ENCODE results near the gene CMTM7.

The CMTM7 gene

GRCh38 chr3:32423956-32424557 lies 32.4 kb downstream of the CMTM7 start:
- Histone ChIP-seq H3K27me3 (ENCODE audit: control insufficient read depth in 2 of 2, insufficient read depth in 2 of 2, low read length in 2 of 2) (no peaks in the 10 kb centered on the region), H3K4me1 (ENCODE audit: control insufficient read depth in 2 of 2, insufficient read depth in 2 of 2, low read length in 2 of 2) (peaks cover 34 to 37% of the 10 kb centered on the region in 2 donors), H3K9ac (ENCODE audit: low read depth in 1 of 2, low read length in 2 of 2) (no peak overlapping the region), H3K9me3 (ENCODE audit: control insufficient read depth in 2 of 2, low read length in 2 of 2) (no peaks in the 10 kb centered on the region), H3K4me3 (ENCODE audit: low read length in 2 of 2) (no peak overlapping the region), H3K27ac (ENCODE audit: low read depth in 2 of 2, low read length in 2 of 2) (peak overlapping the region in 1 of 2 donors; percentile 77), H3K36me3 (ENCODE audit: control insufficient read depth in 2 of 2, insufficient read depth in 2 of 2, low read length in 2 of 2) (no peaks in the 10 kb centered on the region)

- Histone ChIP-seq H3K27ac (ENCODE audit: low read depth in 2 of 2, low read length in 2 of 2) (peak overlapping the region in 1 of 2 donors; percentile 77), H3K27me3 (ENCODE audit: control insufficient read depth in 2 of 2, insufficient read depth in 2 of 2, low read length in 2 of 2) (no peaks in the 10 kb centered on the region), H3K9me3 (ENCODE audit: control insufficient read depth in 2 of 2, low read length in 2 of 2) (no peaks in the 10 kb centered on the region), H3K4me3 (ENCODE audit: low read length in 2 of 2) (no peak overlapping the region), H3K4me1 (ENCODE audit: control insufficient read depth in 2 of 2, insufficient read depth in 2 of 2, low read length in 2 of 2) (peaks cover 34 to 37% of the 10 kb centered on the region in 2 donors), H3K9ac (ENCODE audit: low read depth in 1 of 2, low read length in 2 of 2) (no peak overlapping the region), H3K36me3 (ENCODE audit: control insufficient read depth in 2 of 2, insufficient read depth in 2 of 2, low read length in 2 of 2) (no peaks in the 10 kb centered on the region)
These were observed 33.1 kb downstream of the CMTM7 start for GRCh38 chr3:32424581-32425250.

DNA sequence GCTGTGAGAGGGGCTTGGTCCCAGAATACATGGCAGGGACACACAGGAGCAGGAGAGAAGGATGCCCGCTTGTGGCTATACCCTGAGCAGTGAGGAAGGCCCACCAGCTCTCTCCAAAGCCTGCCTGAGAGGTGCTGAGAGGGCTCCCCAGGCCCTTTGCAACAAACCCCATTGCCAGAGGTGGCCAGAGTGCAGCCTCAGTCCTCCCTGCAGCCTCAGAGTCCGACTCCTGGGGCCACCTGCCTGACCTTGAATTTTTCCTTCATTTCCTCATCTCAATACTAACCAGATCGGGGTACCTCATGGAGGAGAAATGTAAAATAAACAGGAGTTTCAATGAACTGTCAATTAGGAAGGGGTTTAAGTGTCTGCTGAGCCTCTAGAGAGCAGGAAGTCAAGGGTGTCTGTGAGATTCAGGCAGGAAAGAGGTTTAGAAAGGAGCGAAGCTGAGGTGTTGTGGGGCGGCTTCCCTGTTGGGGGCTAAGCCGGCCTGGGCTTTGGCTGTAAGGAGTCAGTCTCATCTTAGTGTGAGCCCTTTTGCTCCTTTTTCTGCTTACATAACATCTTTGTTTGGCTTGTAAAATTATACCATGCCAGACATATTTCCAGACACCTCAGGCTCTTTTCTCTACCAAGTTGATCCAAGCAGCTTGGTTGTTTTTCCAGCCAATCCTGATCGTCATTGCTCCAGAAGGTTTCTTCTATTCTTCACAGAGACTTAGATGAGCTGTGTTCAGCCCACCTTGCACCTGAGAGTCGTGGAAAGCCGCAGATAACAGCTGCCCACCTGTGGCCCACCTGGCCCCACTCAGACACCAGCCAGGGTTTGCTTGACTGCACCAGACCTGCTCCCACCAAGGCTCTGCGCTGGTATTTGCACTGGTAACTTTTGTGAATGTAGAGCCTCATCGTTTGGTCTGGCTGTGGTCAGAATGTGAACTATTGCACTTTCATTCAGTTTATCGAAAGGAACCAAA lies 36.7 kb downstream of the CMTM7 start:
- Histone ChIP-seq H3K4me1 (ENCODE audit: control insufficient read depth in 2 of 2, insufficient read depth in 2 of 2, low read length in 2 of 2) (peaks cover 0 to 17% of the 10 kb centered on the region in 2 donors), H3K36me3 (ENCODE audit: control insufficient read depth in 2 of 2, insufficient read depth in 2 of 2, low read length in 2 of 2) (no peaks in the 10 kb centered on the region), H3K9ac (ENCODE audit: low read depth in 1 of 2, low read length in 2 of 2) (no peak overlapping the region), H3K4me3 (ENCODE audit: low read length in 2 of 2) (no peak overlapping the region), H3K9me3 (ENCODE audit: control insufficient read depth in 2 of 2, low read length in 2 of 2) (no peaks in the 10 kb centered on the region), H3K27ac (ENCODE audit: low read depth in 2 of 2, low read length in 2 of 2) (peak overlapping the region in 1 of 2 donors; percentile 69), H3K27me3 (ENCODE audit: control insufficient read depth in 2 of 2, insufficient read depth in 2 of 2, low read length in 2 of 2) (no peaks in the 10 kb centered on the region)

DNA sequence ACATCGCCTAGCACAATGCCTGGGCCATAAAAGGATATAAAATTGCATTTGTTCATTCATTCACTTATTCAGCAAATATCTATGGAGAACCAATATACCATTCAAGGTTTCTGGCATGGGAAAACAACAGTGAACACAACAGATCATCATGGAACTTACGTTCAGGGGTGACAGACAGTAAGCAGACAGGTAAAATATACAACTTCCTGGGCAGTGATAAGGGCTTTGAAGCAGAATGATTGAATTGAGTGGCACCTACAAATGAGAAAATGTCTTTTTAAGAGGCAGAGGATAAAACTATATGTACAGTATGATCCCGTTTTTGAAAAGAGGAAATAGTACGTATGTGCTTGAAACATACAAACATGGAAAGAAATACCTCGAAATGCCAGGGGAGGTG lies 39.2 kb downstream of the CMTM7 start:
- Histone ChIP-seq H3K9ac (ENCODE audit: low read depth in 1 of 2, low read length in 2 of 2) (no peak overlapping the region), H3K4me3 (ENCODE audit: low read length in 2 of 2) (no peak overlapping the region), H3K27ac (ENCODE audit: low read depth in 2 of 2, low read length in 2 of 2) (no peak overlapping the region), H3K36me3 (ENCODE audit: control insufficient read depth in 2 of 2, insufficient read depth in 2 of 2, low read length in 2 of 2) (no peaks in the 10 kb centered on the region), H3K27me3 (ENCODE audit: control insufficient read depth in 2 of 2, insufficient read depth in 2 of 2, low read length in 2 of 2) (no peaks in the 10 kb centered on the region), H3K4me1 (ENCODE audit: control insufficient read depth in 2 of 2, insufficient read depth in 2 of 2, low read length in 2 of 2) (peaks cover 0 to 13% of the 10 kb centered on the region in 2 donors), H3K9me3 (ENCODE audit: control insufficient read depth in 2 of 2, low read length in 2 of 2) (no peaks in the 10 kb centered on the region)

DNA sequence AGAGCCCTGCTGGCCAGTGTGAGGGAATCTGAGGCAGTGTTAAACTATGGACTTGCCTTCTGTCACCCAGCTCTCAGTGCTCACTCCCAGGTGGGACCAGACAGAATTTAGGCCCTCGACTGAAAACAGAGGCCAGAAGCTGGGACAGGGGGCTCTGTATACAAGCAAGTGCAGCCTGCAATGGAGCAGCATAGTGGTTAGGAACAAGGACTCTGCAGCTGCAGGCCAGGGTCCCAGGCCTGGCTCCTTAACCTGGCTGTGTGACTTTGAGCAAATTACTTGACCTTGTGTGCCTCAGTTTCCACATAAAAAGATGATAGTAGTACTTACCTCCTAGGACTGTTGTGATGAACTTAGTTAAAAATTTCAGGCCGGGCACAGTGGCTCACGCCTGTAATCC lies 39.8 kb downstream of the CMTM7 start:
- H3K4me3 ChIP-seq (ENCODE audit: low read length in 2 of 2), result no peak overlapping the region
- H3K27me3 ChIP-seq (ENCODE audit: control insufficient read depth in 2 of 2, insufficient read depth in 2 of 2, low read length in 2 of 2), result no peaks in the 10 kb centered on the region
- H3K27ac ChIP-seq (ENCODE audit: low read depth in 2 of 2, low read length in 2 of 2), result no peak overlapping the region
- no peaks in the 10 kb centered on the region for H3K36me3 ChIP-seq (ENCODE audit: control insufficient read depth in 2 of 2, insufficient read depth in 2 of 2, low read length in 2 of 2)
- no peaks in the 10 kb centered on the region for H3K9me3 ChIP-seq (ENCODE audit: control insufficient read depth in 2 of 2, low read length in 2 of 2)
- H3K4me1 ChIP-seq (ENCODE audit: control insufficient read depth in 2 of 2, insufficient read depth in 2 of 2, low read length in 2 of 2), result peaks cover 0 to 13% of the 10 kb centered on the region in 2 donors
- H3K9ac ChIP-seq (ENCODE audit: low read depth in 1 of 2, low read length in 2 of 2), result no peak overlapping the region

GRCh38 chr3:32432045-32432710 lies 40.5 kb downstream of the CMTM7 start:
- H3K9ac ChIP-seq (ENCODE audit: low read depth in 1 of 2, low read length in 2 of 2), result peak overlapping the region in 1 of 2 donors; percentile 42
- no peak overlapping the region for H3K4me3 ChIP-seq (ENCODE audit: low read length in 2 of 2)
- H3K27me3 ChIP-seq (ENCODE audit: control insufficient read depth in 2 of 2, insufficient read depth in 2 of 2, low read length in 2 of 2), result no peaks in the 10 kb centered on the region
- H3K9me3 ChIP-seq (ENCODE audit: control insufficient read depth in 2 of 2, low read length in 2 of 2), result no peaks in the 10 kb centered on the region
- peak overlapping the region; percentile 38 to 71 for H3K27ac ChIP-seq (ENCODE audit: low read depth in 2 of 2, low read length in 2 of 2)
- peaks cover 0 to 13% of the 10 kb centered on the region in 2 donors for H3K4me1 ChIP-seq (ENCODE audit: control insufficient read depth in 2 of 2, insufficient read depth in 2 of 2, low read length in 2 of 2)
- H3K36me3 ChIP-seq (ENCODE audit: control insufficient read depth in 2 of 2, insufficient read depth in 2 of 2, low read length in 2 of 2), result no peaks in the 10 kb centered on the region

- Histone ChIP-seq H3K4me3 (ENCODE audit: low read length in 2 of 2) (no peak overlapping the region), H3K9ac (ENCODE audit: low read depth in 1 of 2, low read length in 2 of 2) (peak overlapping the region in 1 of 2 donors; percentile 42), H3K9me3 (ENCODE audit: control insufficient read depth in 2 of 2, low read length in 2 of 2) (no peaks in the 10 kb centered on the region), H3K4me1 (ENCODE audit: control insufficient read depth in 2 of 2, insufficient read depth in 2 of 2, low read length in 2 of 2) (peaks cover 0 to 13% of the 10 kb centered on the region in 2 donors), H3K27me3 (ENCODE audit: control insufficient read depth in 2 of 2, insufficient read depth in 2 of 2, low read length in 2 of 2) (no peaks in the 10 kb centered on the region), H3K36me3 (ENCODE audit: control insufficient read depth in 2 of 2, insufficient read depth in 2 of 2, low read length in 2 of 2) (no peaks in the 10 kb centered on the region), H3K27ac (ENCODE audit: low read depth in 2 of 2, low read length in 2 of 2) (peak overlapping the region; percentile 42 to 71)
These were observed 41.3 kb downstream of the CMTM7 start for GRCh38 chr3:32432711-32433530.

GRCh38 chr3:32434206-32434605 lies 42.6 kb downstream of the CMTM7 start:
- no peaks in the 10 kb centered on the region for H3K9me3 ChIP-seq (ENCODE audit: control insufficient read depth in 2 of 2, low read length in 2 of 2)
- H3K4me3 ChIP-seq (ENCODE audit: low read length in 2 of 2), result no peak overlapping the region
- no peaks in the 10 kb centered on the region for H3K36me3 ChIP-seq (ENCODE audit: control insufficient read depth in 2 of 2, insufficient read depth in 2 of 2, low read length in 2 of 2)
- H3K9ac ChIP-seq (ENCODE audit: low read depth in 1 of 2, low read length in 2 of 2), result no peak overlapping the region
- H3K4me1 ChIP-seq (ENCODE audit: control insufficient read depth in 2 of 2, insufficient read depth in 2 of 2, low read length in 2 of 2), result peaks cover 0 to 13% of the 10 kb centered on the region in 2 donors
- no peaks in the 10 kb centered on the region for H3K27me3 ChIP-seq (ENCODE audit: control insufficient read depth in 2 of 2, insufficient read depth in 2 of 2, low read length in 2 of 2)
- H3K27ac ChIP-seq (ENCODE audit: low read depth in 2 of 2, low read length in 2 of 2), result no peak overlapping the region
